Right atrium auricular region (tissue), 2 donors: ENCODE measurements around the gene LMBR1. TPM values are rescaled to one million over a fixed set of nuclear protein-coding genes. Genes with fewer than 3 reads are reported as not detected.

Experiments used
- DNase-seq: peaks from one replicate; pipeline ENCODE4 v3.0.0-alpha.2; 2019; ENCODE audit warnings: low spot score
- H3K27ac ChIP-seq, 2 donors: fragments of 200-600 bp; sonication (generic); 1 replicate in 1 of 2; 2 replicates in 1 of 2; pipeline ENCODE4 v1.5.1; 2016 to 2019
- H3K27me3 ChIP-seq, 2 donors: fragments of 200-600 bp; sonication (generic); one replicate each; pipeline versions ENCODE4 v1.5.1 to v1.6.0; 2017 to 2019
- H3K36me3 ChIP-seq: fragments of 200-600 bp; sonication (generic); one replicate; pipeline ENCODE4 v1.5.1; 2016
- H3K4me1 ChIP-seq, 2 donors: fragments of 200-600 bp; sonication (generic); one replicate each; pipeline versions ENCODE4 v1.5.1 to v1.6.0; 2017 to 2019
- H3K4me3 ChIP-seq, 2 donors: fragments of 200-600 bp; sonication (generic); 1 replicate in 1 of 2; 2 replicates in 1 of 2; pipeline ENCODE4 v1.5.1; 2017 to 2019; ENCODE audit warnings: mild to moderate bottlenecking in 1 of 2, moderate library complexity in 1 of 2
- H3K9me3 ChIP-seq, 2 donors: fragments of 200-600 bp; sonication (generic); one replicate each; pipeline ENCODE4 v1.5.1; 2019
- total RNA-seq, 2 donors: library from RNA; depleted of rRNA; stranded (reverse); fragments of >200 nt; gene quantifications; one replicate each; pipeline ENCODE4 v1.1.0, GENCODE V29; 2016
- TF ChIP-seq, protein P1 (sequence below), 2 donors: fragments of 200-600 bp; sonication (generic); IDR thresholded peaks; one replicate each; pipeline ENCODE4 v1.5.1; 2019; ENCODE audit warnings: antibody characterized with exemption in 2 of 2

Gene LMBR1
- total RNA-seq, 2 donors from 2014 or later = 32.4 to 33.7 TPM

DNA sequence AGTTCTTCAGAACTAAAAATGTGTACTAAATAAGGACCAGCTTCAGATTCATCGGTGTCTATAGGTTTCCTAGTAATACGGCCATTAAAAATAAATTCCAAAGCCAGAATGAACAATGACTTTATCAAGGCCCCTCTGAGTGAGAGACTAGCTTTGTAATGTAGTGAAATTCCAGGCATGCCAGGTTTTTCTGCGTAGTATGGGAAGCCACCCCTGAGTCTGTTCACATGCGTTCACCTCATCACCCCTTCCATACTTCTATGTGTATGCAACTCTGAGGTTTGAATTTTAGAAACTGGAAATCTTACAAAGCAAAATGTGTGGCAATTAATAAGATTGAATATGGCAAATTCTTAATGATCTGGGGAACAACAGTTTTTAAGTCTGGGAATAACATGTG, 227.9 kb downstream of the LMBR1 start:
- H3K9me3 ChIP-seq = no peaks in the 10 kb centered on the region
- TF ChIP-seq, protein P1, sequence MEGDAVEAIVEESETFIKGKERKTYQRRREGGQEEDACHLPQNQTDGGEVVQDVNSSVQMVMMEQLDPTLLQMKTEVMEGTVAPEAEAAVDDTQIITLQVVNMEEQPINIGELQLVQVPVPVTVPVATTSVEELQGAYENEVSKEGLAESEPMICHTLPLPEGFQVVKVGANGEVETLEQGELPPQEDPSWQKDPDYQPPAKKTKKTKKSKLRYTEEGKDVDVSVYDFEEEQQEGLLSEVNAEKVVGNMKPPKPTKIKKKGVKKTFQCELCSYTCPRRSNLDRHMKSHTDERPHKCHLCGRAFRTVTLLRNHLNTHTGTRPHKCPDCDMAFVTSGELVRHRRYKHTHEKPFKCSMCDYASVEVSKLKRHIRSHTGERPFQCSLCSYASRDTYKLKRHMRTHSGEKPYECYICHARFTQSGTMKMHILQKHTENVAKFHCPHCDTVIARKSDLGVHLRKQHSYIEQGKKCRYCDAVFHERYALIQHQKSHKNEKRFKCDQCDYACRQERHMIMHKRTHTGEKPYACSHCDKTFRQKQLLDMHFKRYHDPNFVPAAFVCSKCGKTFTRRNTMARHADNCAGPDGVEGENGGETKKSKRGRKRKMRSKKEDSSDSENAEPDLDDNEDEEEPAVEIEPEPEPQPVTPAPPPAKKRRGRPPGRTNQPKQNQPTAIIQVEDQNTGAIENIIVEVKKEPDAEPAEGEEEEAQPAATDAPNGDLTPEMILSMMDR (IDR thresholded peaks at IDR 0.05) = no peak
- no peaks in the 10 kb centered on the region for H3K4me1 ChIP-seq
- no peak overlapping the region for H3K27ac ChIP-seq
- no peaks in the 10 kb centered on the region for H3K36me3 ChIP-seq
- no peak overlapping the region for H3K4me3 ChIP-seq
- no peaks in the 10 kb centered on the region for H3K27me3 ChIP-seq
- no peak for DNase-seq

DNA sequence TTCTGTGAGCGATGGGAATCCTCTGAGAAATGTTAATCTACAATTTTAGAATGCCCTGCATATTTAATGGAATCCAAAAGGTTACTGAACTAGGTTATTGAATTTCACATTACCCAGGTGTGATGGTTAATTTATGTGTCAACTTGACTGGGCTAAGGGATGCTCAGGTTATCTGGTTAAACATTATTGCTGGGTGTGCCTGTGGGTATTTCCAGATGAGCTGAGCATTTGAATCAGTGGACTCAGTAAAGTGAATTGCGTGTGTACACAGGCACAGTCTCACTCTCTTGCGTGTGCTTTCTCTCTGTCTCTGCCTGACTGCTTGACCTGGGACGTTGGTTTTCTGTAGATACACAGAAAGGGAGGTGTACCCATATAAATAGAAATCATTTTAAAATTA, 230.7 kb downstream of the LMBR1 start:
- TF ChIP-seq, protein P1 (IDR thresholded peaks at IDR 0.05) = no peak
- no peaks in the 10 kb centered on the region for H3K27me3 ChIP-seq
- no peak for DNase-seq
- H3K27ac ChIP-seq = no peak overlapping the region
- no peak overlapping the region for H3K4me3 ChIP-seq
- no peaks in the 10 kb centered on the region for H3K9me3 ChIP-seq
- H3K4me1 ChIP-seq = no peaks in the 10 kb centered on the region
- H3K36me3 ChIP-seq = no peaks in the 10 kb centered on the region

DNA sequence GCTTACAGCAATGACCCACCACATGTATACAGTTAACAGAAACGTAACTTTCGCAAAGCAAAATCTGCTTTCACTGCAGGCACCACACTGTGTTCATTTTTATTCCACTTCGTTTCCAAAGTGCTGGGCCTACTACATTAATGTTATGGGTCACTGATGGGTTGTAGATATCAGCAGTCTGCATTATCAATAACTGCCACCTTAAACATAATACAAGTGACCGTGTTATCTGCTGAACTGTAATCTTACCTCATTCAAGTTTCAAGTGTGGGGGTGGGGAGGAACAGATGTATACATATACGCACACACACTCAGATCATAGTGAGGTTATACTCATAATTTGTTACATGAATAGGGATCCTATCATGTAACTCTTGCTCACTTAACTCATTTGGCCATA, 231.3 kb downstream of the LMBR1 start:
- no peaks in the 10 kb centered on the region for H3K27me3 ChIP-seq
- TF ChIP-seq, protein P1 (IDR thresholded peaks at IDR 0.05) = no peak
- H3K36me3 ChIP-seq = no peaks in the 10 kb centered on the region
- no peak overlapping the region for H3K4me3 ChIP-seq
- H3K9me3 ChIP-seq = no peaks in the 10 kb centered on the region
- no peaks in the 10 kb centered on the region for H3K4me1 ChIP-seq
- no peak overlapping the region for H3K27ac ChIP-seq
- no peak for DNase-seq

DNA sequence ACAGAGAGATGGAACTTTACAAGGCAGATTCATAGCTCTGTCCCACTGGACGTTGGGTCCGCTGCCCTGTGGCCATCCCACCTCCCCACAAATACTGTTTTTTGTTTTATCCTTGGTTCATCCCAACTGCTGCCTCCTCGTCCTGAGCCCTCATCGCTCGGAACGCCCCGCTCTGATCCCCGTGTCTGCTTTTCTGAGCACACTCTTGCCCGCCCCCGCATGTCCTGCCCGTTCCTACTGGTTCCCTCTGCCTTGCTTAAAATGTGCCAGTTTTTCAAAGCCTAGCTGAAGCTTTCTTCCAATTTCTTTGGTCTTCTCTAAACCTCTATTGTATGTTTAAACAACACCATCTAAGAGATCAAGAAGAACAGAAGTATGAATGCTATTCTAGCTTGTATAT, 233.0 kb downstream of the LMBR1 start:
- H3K36me3 ChIP-seq = no peaks in the 10 kb centered on the region
- H3K27ac ChIP-seq = no peak overlapping the region
- TF ChIP-seq, protein P1 (IDR thresholded peaks at IDR 0.05) = no peak
- no peaks in the 10 kb centered on the region for H3K27me3 ChIP-seq
- H3K4me1 ChIP-seq = no peaks in the 10 kb centered on the region
- H3K9me3 ChIP-seq = no peaks in the 10 kb centered on the region
- DNase-seq = no peak
- H3K4me3 ChIP-seq = no peak overlapping the region

DNA sequence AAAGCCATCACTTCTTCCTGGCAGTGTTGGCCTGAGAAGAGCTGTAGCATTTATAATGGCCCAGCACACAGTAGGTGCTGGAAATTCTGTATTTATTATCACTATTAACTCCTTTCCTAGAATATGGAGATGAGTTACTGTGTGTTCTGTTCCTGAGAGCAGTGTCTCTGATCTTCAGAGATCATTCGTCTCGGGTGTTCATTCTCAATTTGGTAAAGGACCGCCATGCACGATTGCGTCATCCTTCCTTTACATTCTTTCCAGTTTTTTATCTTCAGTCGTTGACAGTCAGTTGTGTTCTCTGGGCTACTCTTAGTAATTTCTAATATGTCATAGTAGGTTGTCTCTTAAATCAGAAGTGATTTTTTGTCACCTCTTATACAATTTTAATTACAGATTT, 233.8 kb downstream of the LMBR1 start:
- H3K4me1 ChIP-seq = no peaks in the 10 kb centered on the region
- no peak overlapping the region for H3K27ac ChIP-seq
- H3K4me3 ChIP-seq = no peak overlapping the region
- TF ChIP-seq, protein P1 (IDR thresholded peaks at IDR 0.05) = no peak
- no peaks in the 10 kb centered on the region for H3K27me3 ChIP-seq
- H3K36me3 ChIP-seq = no peaks in the 10 kb centered on the region
- no peak for DNase-seq
- no peaks in the 10 kb centered on the region for H3K9me3 ChIP-seq

DNA sequence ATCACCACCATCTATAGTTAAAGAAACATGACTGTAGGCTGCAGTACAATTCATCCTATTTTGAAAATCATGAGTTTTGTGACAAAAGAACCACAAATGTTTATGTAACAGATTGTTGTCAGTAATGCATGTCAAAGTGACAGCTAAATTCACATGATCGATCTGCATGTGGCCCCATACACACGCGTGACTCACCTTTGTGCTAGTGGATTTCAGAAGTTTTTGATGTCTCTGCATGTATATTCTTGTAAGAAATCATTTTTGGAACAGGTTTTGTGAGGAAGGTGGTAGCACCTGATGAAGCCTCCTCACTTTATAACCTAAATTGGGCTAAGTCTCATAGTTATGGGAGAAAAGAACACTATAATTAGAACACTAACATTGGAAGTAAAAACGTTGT, 235.3 kb downstream of the LMBR1 start:
- Histone ChIP-seq H3K9me3 (no peaks in the 10 kb centered on the region), H3K27me3 (no peaks in the 10 kb centered on the region), H3K36me3 (no peaks in the 10 kb centered on the region), H3K4me1 (no peaks in the 10 kb centered on the region), H3K4me3 (no peak overlapping the region), H3K27ac (no peak overlapping the region)
- TF ChIP-seq, protein P1 (IDR thresholded peaks at IDR 0.05) = no peak
- no peak for DNase-seq
